ENCODE measurements around the gene HLA-A. TPM values are rescaled to one million over a fixed set of nuclear protein-coding genes. Genes with fewer than 3 reads are reported as not detected.

The HLA-A gene
- total and polyA plus RNA-seq, 2 of the 13 experiments (the other 11 are each of a cell fraction or from before 2014, with no cell fraction given) = 345 to 527 TPM

- TF ChIP-seq NFIB (CRISPR knock-in tag; IDR thresholded peaks at IDR 0.05; ENCODE audit: borderline replicate concordance) (no peak), FOXP4 (CRISPR knock-in tag; IDR thresholded peaks at IDR 0.05) (peak; percentile 86), ZNF121 (CRISPR knock-in tag; IDR thresholded peaks at IDR 0.05) (no peak), ZNF441 (CRISPR knock-in tag; IDR thresholded peaks at IDR 0.05; ENCODE audit: borderline replicate concordance) (no peak), DBP (CRISPR knock-in tag; IDR thresholded peaks at IDR 0.05; ENCODE audit: not compliant biosample characterization) (no peak), ZNF430 (CRISPR knock-in tag; IDR thresholded peaks at IDR 0.05) (no peak), TCF7L2 (IDR thresholded peaks at IDR 0.05; ENCODE audit: low read depth, low read length) (peak; percentile 60; the same call in 1 of the 2 replicates), YEATS4 (CRISPR knock-in tag; IDR thresholded peaks at IDR 0.05; ENCODE audit: borderline replicate concordance) (no peak), HOXD1 (CRISPR knock-in tag; IDR thresholded peaks at IDR 0.05) (no peak), ZBTB25 (CRISPR knock-in tag; IDR thresholded peaks at IDR 0.05) (no peak; the same call in 1 of the 2 replicates), ELF4 (CRISPR knock-in tag; IDR thresholded peaks at IDR 0.05; ENCODE audit: borderline replicate concordance) (no peak), PCBP1 (IDR thresholded peaks at IDR 0.05; ENCODE audit: borderline replicate concordance, low read depth, low read length) (no peak), SRF (IDR thresholded peaks at IDR 0.05; ENCODE audit: low read depth, low read length) (no peak), JUND (CRISPR knock-in tag; IDR thresholded peaks at IDR 0.05) (no peak), HOXA5 (CRISPR knock-in tag; IDR thresholded peaks at IDR 0.05) (no peak), CENPBD1 (CRISPR knock-in tag; IDR thresholded peaks at IDR 0.05; ENCODE audit: borderline replicate concordance, low read depth) (no peak), POLR2A (IDR thresholded peaks at IDR 0.05; ENCODE audit: insufficient read depth in 1 of 2, low read depth in 2 of 2, low read length in 2 of 2) (peak; percentile 31 to 63; a peak in 3 of 4 replicates), PLRG1 (conservative IDR thresholded peaks at IDR 0.05) (no peak), ZNF337 (CRISPR knock-in tag; IDR thresholded peaks at IDR 0.05; ENCODE audit: borderline replicate concordance, low read depth) (no peak), RELA (CRISPR knock-in tag; IDR thresholded peaks at IDR 0.05) (no peak; the same call in 1 of the 2 replicates), ZFAT (CRISPR knock-in tag; conservative IDR thresholded peaks at IDR 0.05) (no peak), REPIN1 (CRISPR knock-in tag; IDR thresholded peaks at IDR 0.05; ENCODE audit: borderline replicate concordance, low read depth) (no peak), GATAD1 (CRISPR knock-in tag; IDR thresholded peaks at IDR 0.05) (peak; percentile 41; the same call in 1 of the 2 replicates), ZNF468 (CRISPR knock-in tag; IDR thresholded peaks at IDR 0.05) (no peak), MXD4 (CRISPR knock-in tag; IDR thresholded peaks at IDR 0.05) (0 out of 2 replicates have a peak, but pooled peaks have one; percentile 37), ZNF329 (CRISPR knock-in tag; IDR thresholded peaks at IDR 0.05; ENCODE audit: low read depth) (no peak), BHLHE40 (IDR thresholded peaks at IDR 0.05; ENCODE audit: low read length) (0 out of 2 replicates have a peak, but pooled peaks have one; percentile 48), NFKBIZ (CRISPR knock-in tag; IDR thresholded peaks at IDR 0.05) (no peak)
Measured at GRCh38 chr6:29965873-29966601, 23.7 kb downstream of the HLA-A start (continued).

Measured in HepG2 (cell line).